ENCODE results near the gene DUS1L.

The DUS1L gene

GRCh38 chr17:82058230-82058854, 7.3 kb downstream of the DUS1L start:
- in situ Hi-C loops (cut with MboI; ENCODE audit: low sequenced_read_pairs): no loop called here

GRCh38 chr17:82056729-82057621, 8.6 kb downstream of the DUS1L start:
- in situ Hi-C loops (cut with MboI; ENCODE audit: low sequenced_read_pairs): no loop called here

- in situ Hi-C loops (cut with MboI; ENCODE audit: low sequenced_read_pairs): no loop called here
These were observed 9.5 kb downstream of the DUS1L start for GRCh38 chr17:82055965-82056728.

GRCh38 chr17:82055023-82055964, 10.3 kb downstream of the DUS1L start:
- in situ Hi-C loops (cut with MboI; ENCODE audit: low sequenced_read_pairs): no loop called here

- in situ Hi-C loops (cut with MboI; ENCODE audit: low sequenced_read_pairs): no loop called here
These were observed 11.1 kb downstream of the DUS1L start for GRCh38 chr17:82054351-82055022.

GRCh38 chr17:82053556-82054263, 11.9 kb downstream of the DUS1L start:
- in situ Hi-C loops (cut with MboI; ENCODE audit: low sequenced_read_pairs): no loop called here

GRCh38 chr17:82053130-82053529, 12.5 kb downstream of the DUS1L start:
- in situ Hi-C loops (cut with MboI; ENCODE audit: low sequenced_read_pairs): no loop called here

GRCh38 chr17:82052638-82053059, 13.0 kb downstream of the DUS1L start:
- in situ Hi-C loops (cut with MboI; ENCODE audit: low sequenced_read_pairs): no loop called here

- in situ Hi-C loops (cut with MboI; ENCODE audit: low sequenced_read_pairs): no loop called here
These were observed 13.6 kb downstream of the DUS1L start, which contains the start of the genes GPS1 and RFNG for GRCh38 chr17:82051776-82052637. Gene GPS1, plus strand, starts transcription at chr17:82051898. Its CDS starts 34 bp downstream, at chr17:82051932. Gene RFNG, minus strand, starts transcription at chr17:82051811. Its CDS starts 45 bp downstream, at chr17:82051766.

- in situ Hi-C loops (cut with MboI; ENCODE audit: low sequenced_read_pairs): no loop called here
These were observed 14.6 kb downstream of the DUS1L start for GRCh38 chr17:82050761-82051641.

- in situ Hi-C loops (cut with MboI; ENCODE audit: low sequenced_read_pairs): no loop called here
These were observed 15.3 kb downstream of the DUS1L start for GRCh38 chr17:82050152-82050760.

- in situ Hi-C loops (cut with MboI; ENCODE audit: low sequenced_read_pairs): no loop called here
These were observed 16.1 kb downstream of the DUS1L start for GRCh38 chr17:82049521-82049971.

GRCh38 chr17:82049106-82049505, 16.5 kb downstream of the DUS1L start:
- in situ Hi-C loops (cut with MboI; ENCODE audit: low sequenced_read_pairs): no loop called here

GRCh38 chr17:82048571-82048971, 17.0 kb downstream of the DUS1L start:
- in situ Hi-C loops (cut with MboI; ENCODE audit: low sequenced_read_pairs): no loop called here

GRCh38 chr17:82047914-82048570, 17.6 kb downstream of the DUS1L start:
- in situ Hi-C loops (cut with MboI; ENCODE audit: low sequenced_read_pairs): no loop called here

- in situ Hi-C loops (cut with MboI; ENCODE audit: low sequenced_read_pairs): no loop called here
These were observed 18.2 kb downstream of the DUS1L start for GRCh38 chr17:82047379-82047778.
